Measurements from ENCODE around the gene NKG7. TPM values are rescaled to one million over a fixed set of nuclear protein-coding genes. Genes with fewer than 3 reads are reported as not detected.

Gene NKG7
- total RNA-seq, 4 donors from 2014 or later = 0.73 to 1.2 TPM; not detected in 2

GRCh38 chr19:51331716-51332115, 40.7 kb downstream of the NKG7 start:
- Histone ChIP-seq H3K4me3 (no peak overlapping the region), H3K4me1 (no peaks in the 10 kb centered on the region), H3K27ac (no peak overlapping the region), H3K36me3 (no peaks in the 10 kb centered on the region), H3K9me3 (no peaks in the 10 kb centered on the region), H3K27me3 (peaks cover 24 to 26% (median 26%) of the 10 kb centered on the region in 3 donors)
- no peak for TF ChIP-seq CTCF (IDR thresholded peaks at IDR 0.05 in 4 of 5, conservative IDR thresholded peaks at IDR 0.05 in 1 of 5)
- no peak for TF ChIP-seq POLR2A (IDR thresholded peaks at IDR 0.05)
- in situ Hi-C loops (cut with MboI; ENCODE audit: low sequenced_read_pairs in 4 of 4) = no loop called here
- DNase-seq = no peak
- no peak for ATAC-seq
- intact Hi-C loops (cut with DNase I; ENCODE audit: low total_unique reads) = no loop called here

DNA sequence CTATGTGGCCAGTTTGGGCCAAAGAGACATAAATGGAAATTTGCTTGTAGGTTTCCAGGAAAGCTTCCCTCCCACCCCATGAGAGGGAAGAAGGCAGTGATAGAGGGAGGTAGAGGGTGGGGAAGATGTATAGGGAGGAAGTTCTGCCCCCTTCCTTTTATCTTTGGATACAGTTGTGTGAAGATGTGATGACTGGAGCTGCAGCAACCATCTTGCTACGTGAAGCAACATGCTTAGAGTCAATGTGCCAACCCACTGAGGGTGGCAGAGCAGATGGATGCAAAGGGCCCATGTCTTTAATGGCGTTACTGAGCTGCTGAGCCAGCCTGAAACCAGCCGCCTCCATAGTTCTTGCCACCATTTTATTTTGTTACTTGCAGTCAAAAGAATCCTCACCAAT, 41.3 kb downstream of the NKG7 start:
- Histone ChIP-seq H3K27ac (no peak overlapping the region), H3K4me3 (no peak overlapping the region), H3K9me3 (no peaks in the 10 kb centered on the region), H3K4me1 (no peaks in the 10 kb centered on the region), H3K36me3 (no peaks in the 10 kb centered on the region), H3K27me3 (peaks cover 28 to 31% (median 30%) of the 10 kb centered on the region in 3 donors)
- in situ Hi-C loops (cut with MboI; ENCODE audit: low sequenced_read_pairs in 4 of 4) = no loop called here
- DNase-seq (no peak), ATAC-seq (no peak)
- intact Hi-C loops (cut with DNase I; ENCODE audit: low total_unique reads) = no loop called here
- TF ChIP-seq CTCF (IDR thresholded peaks at IDR 0.05 in 4 of 5, conservative IDR thresholded peaks at IDR 0.05 in 1 of 5) (no peak), POLR2A (IDR thresholded peaks at IDR 0.05) (no peak)

GRCh38 chr19:51330366-51330765, 42.1 kb downstream of the NKG7 start:
- ATAC-seq = no peak
- in situ Hi-C loops (cut with MboI; ENCODE audit: low sequenced_read_pairs in 4 of 4) = no loop called here
- Histone ChIP-seq H3K4me1 (no peaks in the 10 kb centered on the region), H3K36me3 (no peaks in the 10 kb centered on the region), H3K9me3 (no peaks in the 10 kb centered on the region), H3K4me3 (no peak overlapping the region), H3K27ac (no peak overlapping the region), H3K27me3 (peaks cover 35 to 38% (median 36%) of the 10 kb centered on the region in 3 donors)
- intact Hi-C loops (cut with DNase I; ENCODE audit: low total_unique reads) = no loop called here
- DNase-seq = no peak
- TF ChIP-seq CTCF (IDR thresholded peaks at IDR 0.05 in 4 of 5, conservative IDR thresholded peaks at IDR 0.05 in 1 of 5) (no peak), POLR2A (IDR thresholded peaks at IDR 0.05) (no peak)

DNA sequence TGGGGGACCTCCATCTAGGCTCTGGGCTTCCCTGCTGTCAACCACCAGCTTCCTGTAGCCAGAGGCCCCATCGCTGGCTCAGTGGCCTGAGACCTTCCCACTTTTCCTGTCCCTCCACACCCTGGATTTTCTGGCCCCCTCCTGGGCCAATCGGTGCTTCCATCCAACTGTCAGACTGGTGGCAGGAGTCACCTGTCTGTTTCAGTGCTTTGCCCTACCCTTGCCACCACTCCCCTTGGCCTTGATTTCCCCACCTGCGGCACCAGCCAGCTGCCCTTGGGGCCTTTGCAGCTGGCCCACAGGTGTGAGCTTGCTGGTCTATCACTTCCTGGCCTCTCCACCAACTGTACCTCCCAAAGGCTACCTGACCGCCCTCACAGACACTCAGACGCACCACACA, 43.0 kb downstream of the NKG7 start:
- ATAC-seq (no peak), DNase-seq (no peak)
- TF ChIP-seq POLR2A (IDR thresholded peaks at IDR 0.05) (no peak), CTCF (IDR thresholded peaks at IDR 0.05 in 4 of 5, conservative IDR thresholded peaks at IDR 0.05 in 1 of 5) (no peak)
- H3K36me3 ChIP-seq = no peaks in the 10 kb centered on the region
- intact Hi-C loops (cut with DNase I; ENCODE audit: low total_unique reads) = no loop called here
- in situ Hi-C loops (cut with MboI; ENCODE audit: low sequenced_read_pairs in 4 of 4) = no loop called here
- H3K4me3 ChIP-seq = no peak overlapping the region
- no peaks in the 10 kb centered on the region for H3K4me1 ChIP-seq
- H3K27me3 ChIP-seq = peaks cover 35 to 38% (median 37%) of the 10 kb centered on the region in 3 donors
- H3K9me3 ChIP-seq = no peaks in the 10 kb centered on the region
- no peak overlapping the region for H3K27ac ChIP-seq
